GM19351 (cell line): Measurements from ENCODE around the gene UBL5.
"Not testable (repeated sequence)": the region's sequence is repeated elsewhere in the genome, so short reads cannot be mapped to it uniquely, and the experiment has no call there.

Source experiments
- ATAC-seq: cut with Tn5 transposase; IDR thresholded peaks from one replicate; pipeline ENCODE4 v1.9.1; 2021; ENCODE audit warnings: mild to moderate bottlenecking, moderate library complexity; ENCODE audit not compliant: unreplicated experiment

The UBL5 gene

GRCh38 chr19:9827289-9828238 lies at the start of gene UBL5:
Gene UBL5, plus strand, starts transcription at chr19:9827918. Its CDS starts 420 bp downstream, at chr19:9828338.
- ATAC-seq, result peak; percentile 92

- ATAC-seq, result no peak
These were observed 45.4 kb upstream of the UBL5 start for GRCh38 chr19:9782338-9782737.

GRCh38 chr19:9784163-9784496 lies 43.6 kb upstream of the UBL5 start:
- not testable (repeated sequence) for ATAC-seq

- peak; percentile 73 for ATAC-seq
These were observed 42.1 kb upstream of the UBL5 start for GRCh38 chr19:9785367-9786331.

- ATAC-seq, result no peak
These were observed 41.4 kb upstream of the UBL5 start for GRCh38 chr19:9786342-9786741.

GRCh38 chr19:9786819-9787218 lies 40.9 kb upstream of the UBL5 start:
- no peak for ATAC-seq

GRCh38 chr19:9788604-9789003 lies 39.1 kb upstream of the UBL5 start:
- ATAC-seq, result not testable (repeated sequence)

- ATAC-seq, result no peak
These were observed 38.7 kb upstream of the UBL5 start for GRCh38 chr19:9789066-9789465.

GRCh38 chr19:9789579-9789978 lies 38.1 kb upstream of the UBL5 start:
- not testable (repeated sequence) for ATAC-seq

GRCh38 chr19:9791073-9791367 lies 36.7 kb upstream of the UBL5 start:
- ATAC-seq, result not testable (repeated sequence)

GRCh38 chr19:9791552-9792205 lies 36.0 kb upstream of the UBL5 start:
- peak; percentile 59 for ATAC-seq

GRCh38 chr19:9792206-9793070 lies 35.3 kb upstream of the UBL5 start:
- ATAC-seq, result no peak

- ATAC-seq, result no peak
These were observed 34.6 kb upstream of the UBL5 start for GRCh38 chr19:9793071-9793591.

GRCh38 chr19:9796113-9796773 lies 31.5 kb upstream of the UBL5 start:
- no peak for ATAC-seq

- ATAC-seq, result no peak
These were observed 29.8 kb upstream of the UBL5 start for GRCh38 chr19:9797871-9798270.

GRCh38 chr19:9799162-9799561 lies 28.6 kb upstream of the UBL5 start:
- no peak for ATAC-seq

GRCh38 chr19:9801976-9802375 lies 25.7 kb upstream of the UBL5 start:
- ATAC-seq, result no peak

GRCh38 chr19:9806803-9807202 lies 20.9 kb upstream of the UBL5 start:
- no peak for ATAC-seq
